Subcutaneous adipose tissue (tissue), 4 donors: ENCODE measurements around the gene ARHGEF2. TPM values are rescaled to one million over a fixed set of nuclear protein-coding genes. Genes with fewer than 3 reads are reported as not detected.

Experiments
- CTCF ChIP-seq: fragments of 450-650 bp; IDR thresholded peaks from one replicate; pipeline ENCODE4 v1.5.1; 2016; ENCODE audit warnings: low read depth, mild to moderate bottlenecking, control low read depth, antibody characterized with exemption, moderate library complexity
- total RNA-seq, 4 donors: library from RNA; depleted of rRNA; stranded (reverse); fragments of >200 nt; gene quantifications; one replicate each; pipeline ENCODE4 v1.1.0, GENCODE V29; 2016

Gene ARHGEF2
- total RNA-seq, 4 donors from 2014 or later = 77.9 to 143 (median 131) TPM

DNA sequence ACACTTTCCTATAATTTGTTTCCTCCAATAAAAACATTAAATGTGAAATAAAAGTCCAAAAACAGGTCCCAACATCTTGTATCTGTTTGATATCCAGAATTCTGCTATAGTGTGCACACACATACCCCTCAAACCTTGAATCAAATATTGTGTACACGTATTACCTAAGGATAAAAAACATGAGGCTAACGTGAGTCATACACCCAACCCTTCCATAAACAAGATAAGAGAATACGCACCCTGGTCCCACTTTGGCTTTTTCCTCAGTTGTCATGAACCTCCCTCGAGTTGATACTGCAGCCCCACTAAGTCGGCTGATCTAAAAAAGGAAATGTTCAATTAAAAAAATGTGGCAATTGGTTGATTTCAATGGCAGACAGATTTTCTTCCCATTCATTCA, 49.3 kb downstream of the ARHGEF2 start:
- TF ChIP-seq CTCF = no peak

GRCh38 chr1:155925506-155925905, 52.8 kb downstream of the ARHGEF2 start:
- no peak for TF ChIP-seq CTCF

DNA sequence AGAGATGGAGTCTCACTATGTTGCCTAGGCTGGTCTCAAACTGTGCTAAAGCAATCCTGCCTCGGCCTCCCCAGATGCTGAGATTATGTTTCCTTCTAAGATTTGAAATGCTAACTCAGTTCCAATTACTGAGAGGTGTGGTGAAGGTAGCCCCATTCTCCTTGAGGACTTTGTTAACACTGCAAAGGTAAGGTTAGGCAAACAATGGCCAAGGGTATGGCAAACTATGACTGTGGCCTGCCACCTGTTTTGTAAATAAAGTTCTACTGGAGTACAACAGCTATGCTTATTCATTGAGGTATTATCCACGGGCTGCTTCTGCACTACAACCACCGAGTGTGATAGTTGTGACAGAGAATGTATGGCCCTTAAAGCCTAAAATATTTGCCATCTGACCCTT, 57.6 kb downstream of the ARHGEF2 start:
- no peak for TF ChIP-seq CTCF

DNA sequence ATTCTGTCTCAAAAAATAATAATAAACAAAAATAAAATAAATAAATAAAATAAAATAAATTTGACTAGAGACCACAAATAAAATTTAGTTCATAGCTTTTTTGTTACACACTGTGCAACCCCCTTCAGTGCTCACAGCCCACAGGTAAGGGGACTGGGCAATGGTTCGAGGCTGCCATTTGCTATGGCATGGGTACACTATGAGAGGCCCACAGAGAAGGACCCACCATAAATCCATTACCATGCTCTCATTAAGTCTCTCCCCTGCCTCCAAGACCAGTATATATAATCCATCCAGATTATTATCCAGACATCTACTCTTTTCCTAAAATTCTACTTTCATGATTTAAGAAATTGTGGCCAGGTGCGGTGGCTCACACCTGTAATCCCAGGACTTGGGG, 58.5 kb downstream of the ARHGEF2 start:
- no peak for TF ChIP-seq CTCF

DNA sequence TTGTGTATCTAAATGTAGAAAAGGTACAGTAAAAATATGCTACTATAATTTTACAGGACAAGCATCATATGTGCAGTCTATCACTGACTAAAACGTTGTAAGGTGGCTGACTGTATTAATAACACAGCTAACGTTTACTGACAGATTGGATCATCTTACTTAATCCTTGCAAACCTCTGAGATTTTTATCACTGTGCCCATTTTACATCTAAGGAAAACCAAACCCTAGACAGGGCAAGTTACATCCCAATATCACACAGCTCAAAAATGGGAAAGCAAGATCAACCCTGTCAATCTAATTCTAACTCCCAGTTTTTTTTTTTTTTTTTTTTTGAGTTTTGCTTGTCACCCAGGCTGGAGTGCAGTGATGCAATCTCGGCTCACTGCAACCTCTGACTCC, 59.7 kb downstream of the ARHGEF2 start:
- TF ChIP-seq CTCF = no peak

DNA sequence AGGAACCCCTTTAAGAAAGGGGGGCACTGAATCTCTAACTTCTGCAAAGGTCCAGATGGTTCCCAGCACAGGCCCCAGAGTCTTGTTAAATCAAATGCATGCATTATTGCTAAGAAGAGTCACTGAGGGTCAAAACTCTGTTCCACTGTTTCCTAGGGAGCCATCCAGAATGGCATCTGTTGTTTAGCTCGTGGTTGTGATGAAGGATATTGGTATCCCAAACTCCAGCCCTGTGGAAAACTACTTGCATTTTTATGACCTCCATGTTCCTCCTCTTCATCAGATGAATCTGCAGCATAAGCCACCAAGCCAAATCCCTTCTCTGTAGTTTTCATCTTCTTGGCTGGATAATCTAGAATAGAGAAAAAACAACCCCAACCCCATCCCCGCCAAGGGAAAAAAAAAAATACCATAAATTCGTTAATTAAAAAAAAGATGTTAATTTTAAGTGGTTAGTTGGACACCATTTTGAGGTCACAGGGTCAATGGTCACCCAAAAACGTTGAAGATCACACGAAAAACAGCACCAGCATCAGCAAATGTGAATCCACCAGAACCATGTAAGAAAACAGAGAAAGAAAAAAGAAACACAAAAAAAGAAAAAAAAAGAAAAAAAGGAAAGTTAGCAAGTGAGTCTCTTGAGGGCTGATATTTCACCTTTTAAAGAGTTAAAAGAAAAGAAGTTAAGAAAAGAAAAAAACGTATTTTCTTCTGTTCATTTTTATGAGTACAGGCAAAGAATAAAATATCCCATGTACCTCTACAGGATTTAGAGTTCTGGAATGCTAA, 64.2 kb downstream of the ARHGEF2 start:
- no peak for TF ChIP-seq CTCF

GRCh38 chr1:155912056-155912536, 66.3 kb downstream of the ARHGEF2 start:
- no peak for TF ChIP-seq CTCF
